Measurements from ENCODE around the gene PTGER3.

- TF ChIP-seq POLR2A (IDR thresholded peaks at IDR 0.05) (no peak), POLR2AphosphoS5 (IDR thresholded peaks at IDR 0.05) (no peak), CTCF (IDR thresholded peaks at IDR 0.05) (no peak)
Observed at GRCh38 chr1:71088645-71089287, 41.1 kb upstream of the PTGER3 start.
